PFSK-1 (cell line): ENCODE measurements around the gene IL1A.

Experiments
- POLR2AphosphoS5 ChIP-seq: IDR thresholded peaks from 2 replicates; pipeline ENCODE4 v1.6.1; 2012; ENCODE audit warnings: low read depth, mild to moderate bottlenecking, control low read depth, low read length, moderate library complexity
- TF ChIP-seq, protein P1 (sequence below), 2 experiments: IDR thresholded peaks; 2 replicates each; pipeline versions ENCODE4 v1.6.1 to v1.8.0; 2011 to 2012; ENCODE audit warnings: low read depth in 2 of 2, low read length in 2 of 2, control low read depth in 1 of 2, inconsistent platforms in 1 of 2, mild to moderate bottlenecking in 1 of 2, moderate library complexity in 1 of 2; ENCODE audit not compliant: insufficient read depth in 1 of 2

DNA sequence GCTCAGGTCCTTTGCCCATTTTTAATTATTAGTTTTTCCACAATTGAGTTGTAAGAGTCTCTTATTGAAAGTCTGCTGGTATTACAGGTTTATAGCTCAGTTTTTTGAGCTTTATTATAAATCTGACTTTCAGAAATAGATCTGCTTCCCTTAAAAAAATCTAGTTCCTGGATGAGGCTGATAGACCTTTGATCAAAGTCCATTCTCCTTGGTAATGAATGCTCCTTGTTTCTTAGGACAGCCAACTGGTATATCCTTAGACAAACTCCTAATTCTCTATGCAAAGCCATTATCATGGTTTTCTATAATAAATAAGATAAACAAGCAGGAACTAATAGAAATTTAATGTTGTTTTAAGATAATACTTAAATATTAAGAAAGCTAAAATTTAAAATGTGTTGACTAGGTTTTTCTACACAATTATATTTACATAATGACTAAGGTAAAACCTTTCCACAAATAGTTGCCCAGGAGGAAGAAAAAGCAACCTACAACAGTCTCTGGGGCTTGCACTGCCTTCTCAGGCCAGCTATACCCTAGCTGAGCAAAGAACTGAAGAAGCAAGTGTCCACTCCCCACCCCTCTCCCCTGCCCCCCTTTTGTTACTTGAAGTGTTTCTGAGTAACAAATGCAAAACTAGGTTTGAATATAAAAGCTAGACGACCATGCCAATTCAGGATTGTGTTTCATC lies 46.6 kb downstream of the IL1A start:
- no peak for TF ChIP-seq POLR2AphosphoS5
- TF ChIP-seq, protein P1, sequence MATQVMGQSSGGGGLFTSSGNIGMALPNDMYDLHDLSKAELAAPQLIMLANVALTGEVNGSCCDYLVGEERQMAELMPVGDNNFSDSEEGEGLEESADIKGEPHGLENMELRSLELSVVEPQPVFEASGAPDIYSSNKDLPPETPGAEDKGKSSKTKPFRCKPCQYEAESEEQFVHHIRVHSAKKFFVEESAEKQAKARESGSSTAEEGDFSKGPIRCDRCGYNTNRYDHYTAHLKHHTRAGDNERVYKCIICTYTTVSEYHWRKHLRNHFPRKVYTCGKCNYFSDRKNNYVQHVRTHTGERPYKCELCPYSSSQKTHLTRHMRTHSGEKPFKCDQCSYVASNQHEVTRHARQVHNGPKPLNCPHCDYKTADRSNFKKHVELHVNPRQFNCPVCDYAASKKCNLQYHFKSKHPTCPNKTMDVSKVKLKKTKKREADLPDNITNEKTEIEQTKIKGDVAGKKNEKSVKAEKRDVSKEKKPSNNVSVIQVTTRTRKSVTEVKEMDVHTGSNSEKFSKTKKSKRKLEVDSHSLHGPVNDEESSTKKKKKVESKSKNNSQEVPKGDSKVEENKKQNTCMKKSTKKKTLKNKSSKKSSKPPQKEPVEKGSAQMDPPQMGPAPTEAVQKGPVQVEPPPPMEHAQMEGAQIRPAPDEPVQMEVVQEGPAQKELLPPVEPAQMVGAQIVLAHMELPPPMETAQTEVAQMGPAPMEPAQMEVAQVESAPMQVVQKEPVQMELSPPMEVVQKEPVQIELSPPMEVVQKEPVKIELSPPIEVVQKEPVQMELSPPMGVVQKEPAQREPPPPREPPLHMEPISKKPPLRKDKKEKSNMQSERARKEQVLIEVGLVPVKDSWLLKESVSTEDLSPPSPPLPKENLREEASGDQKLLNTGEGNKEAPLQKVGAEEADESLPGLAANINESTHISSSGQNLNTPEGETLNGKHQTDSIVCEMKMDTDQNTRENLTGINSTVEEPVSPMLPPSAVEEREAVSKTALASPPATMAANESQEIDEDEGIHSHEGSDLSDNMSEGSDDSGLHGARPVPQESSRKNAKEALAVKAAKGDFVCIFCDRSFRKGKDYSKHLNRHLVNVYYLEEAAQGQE (IDR thresholded peaks at IDR 0.05; ENCODE audit: insufficient read depth in 1 of 2, low read depth in 2 of 2, low read length in 2 of 2) = no peak
